Measurements from ENCODE around the gene MALAT1.

The MALAT1 gene

GRCh38 chr11:65535102-65535501 lies 36.3 kb downstream of the MALAT1 start:
- no peaks in the 10 kb centered on the region; the same call in 1 of the 2 replicates for H3K36me3 ChIP-seq (replicated peaks; ENCODE audit: insufficient read depth, low read length)
- H3K4me1 ChIP-seq (ENCODE audit: low read length) = peaks cover 4% of the 10 kb centered on the region
- no peak for DNase-seq
- H3K79me2 ChIP-seq (ENCODE audit: low read length) = 0 out of 2 replicates have a peak, but pooled peaks cover 3% of the 10 kb centered on the region
- H3K27ac ChIP-seq (ENCODE audit: low read length) = no peak overlapping the region
- no peak overlapping the region for H3K4me3 ChIP-seq (ENCODE audit: low read length)
- no peaks in the 10 kb centered on the region for H3K9me2 ChIP-seq (replicated peaks; ENCODE audit: insufficient read depth, low read length)
- H2AFZ ChIP-seq (ENCODE audit: low read length) = no peak overlapping the region
- no peaks in the 10 kb centered on the region for H3K27me3 ChIP-seq (replicated peaks; ENCODE audit: insufficient read depth, low read length)
- H3K9ac ChIP-seq (ENCODE audit: low read length) = no peak overlapping the region
- TF ChIP-seq EZH2phosphoT487 (IDR thresholded peaks at IDR 0.05; ENCODE audit: low read length) = no peak
- TF ChIP-seq EZH2 (optimal IDR thresholded peaks at IDR 0.05; ENCODE audit: low read depth, low read length) = no peak
- no peaks in the 10 kb centered on the region for H3K9me3 ChIP-seq (replicated peaks; ENCODE audit: insufficient read depth, low read length)
- peaks cover 15% of the 10 kb centered on the region for H3F3A ChIP-seq (ENCODE audit: insufficient read depth, low read length)
- H4K20me1 ChIP-seq (ENCODE audit: insufficient read depth, low read length) = no peaks in the 10 kb centered on the region
- no peak overlapping the region for H3K4me2 ChIP-seq (ENCODE audit: low read depth, low read length)

GRCh38 chr11:65536412-65537295 lies 37.8 kb downstream of the MALAT1 start:
- no peak overlapping the region for H2AFZ ChIP-seq (ENCODE audit: low read length)
- TF ChIP-seq EZH2 (optimal IDR thresholded peaks at IDR 0.05; ENCODE audit: low read depth, low read length) = no peak
- TF ChIP-seq, protein P1, sequence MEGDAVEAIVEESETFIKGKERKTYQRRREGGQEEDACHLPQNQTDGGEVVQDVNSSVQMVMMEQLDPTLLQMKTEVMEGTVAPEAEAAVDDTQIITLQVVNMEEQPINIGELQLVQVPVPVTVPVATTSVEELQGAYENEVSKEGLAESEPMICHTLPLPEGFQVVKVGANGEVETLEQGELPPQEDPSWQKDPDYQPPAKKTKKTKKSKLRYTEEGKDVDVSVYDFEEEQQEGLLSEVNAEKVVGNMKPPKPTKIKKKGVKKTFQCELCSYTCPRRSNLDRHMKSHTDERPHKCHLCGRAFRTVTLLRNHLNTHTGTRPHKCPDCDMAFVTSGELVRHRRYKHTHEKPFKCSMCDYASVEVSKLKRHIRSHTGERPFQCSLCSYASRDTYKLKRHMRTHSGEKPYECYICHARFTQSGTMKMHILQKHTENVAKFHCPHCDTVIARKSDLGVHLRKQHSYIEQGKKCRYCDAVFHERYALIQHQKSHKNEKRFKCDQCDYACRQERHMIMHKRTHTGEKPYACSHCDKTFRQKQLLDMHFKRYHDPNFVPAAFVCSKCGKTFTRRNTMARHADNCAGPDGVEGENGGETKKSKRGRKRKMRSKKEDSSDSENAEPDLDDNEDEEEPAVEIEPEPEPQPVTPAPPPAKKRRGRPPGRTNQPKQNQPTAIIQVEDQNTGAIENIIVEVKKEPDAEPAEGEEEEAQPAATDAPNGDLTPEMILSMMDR (IDR thresholded peaks at IDR 0.05; ENCODE audit: low read length) = no peak
- no peak for TF ChIP-seq EZH2phosphoT487 (IDR thresholded peaks at IDR 0.05; ENCODE audit: low read length)
- 0 out of 2 replicates have a peak, but pooled peaks cover 3% of the 10 kb centered on the region for H3K79me2 ChIP-seq (ENCODE audit: low read length)
- no peak overlapping the region for H3K9ac ChIP-seq (ENCODE audit: low read length)
- H3K9me3 ChIP-seq (replicated peaks; ENCODE audit: insufficient read depth, low read length) = no peaks in the 10 kb centered on the region
- H3K27ac ChIP-seq (ENCODE audit: low read length) = no peak overlapping the region
- H3K4me2 ChIP-seq (ENCODE audit: low read depth, low read length) = no peak overlapping the region
- DNase-seq = no peak
- peaks cover 22% of the 10 kb centered on the region for H3F3A ChIP-seq (ENCODE audit: insufficient read depth, low read length)
- H3K27me3 ChIP-seq (replicated peaks; ENCODE audit: insufficient read depth, low read length) = no peaks in the 10 kb centered on the region
- H4K20me1 ChIP-seq (ENCODE audit: insufficient read depth, low read length) = no peaks in the 10 kb centered on the region
- H3K4me1 ChIP-seq (ENCODE audit: low read length) = peaks cover 11% of the 10 kb centered on the region
- H3K4me3 ChIP-seq (ENCODE audit: low read length) = no peak overlapping the region
- no peaks in the 10 kb centered on the region; the same call in 1 of the 2 replicates for H3K36me3 ChIP-seq (replicated peaks; ENCODE audit: insufficient read depth, low read length)
- H3K9me2 ChIP-seq (replicated peaks; ENCODE audit: insufficient read depth, low read length) = no peaks in the 10 kb centered on the region

GRCh38 chr11:65537296-65537597 lies 38.4 kb downstream of the MALAT1 start:
- H2AFZ ChIP-seq (ENCODE audit: low read length) = no peak overlapping the region
- H3K4me2 ChIP-seq (ENCODE audit: low read depth, low read length) = no peak overlapping the region
- H3K9ac ChIP-seq (ENCODE audit: low read length) = no peak overlapping the region
- peaks cover 15% of the 10 kb centered on the region for H3K4me1 ChIP-seq (ENCODE audit: low read length)
- no peaks in the 10 kb centered on the region; the same call in 1 of the 2 replicates for H3K36me3 ChIP-seq (replicated peaks; ENCODE audit: insufficient read depth, low read length)
- no peak for DNase-seq
- no peak overlapping the region for H3K27ac ChIP-seq (ENCODE audit: low read length)
- H3F3A ChIP-seq (ENCODE audit: insufficient read depth, low read length) = peaks cover 27% of the 10 kb centered on the region
- no peaks in the 10 kb centered on the region for H3K9me3 ChIP-seq (replicated peaks; ENCODE audit: insufficient read depth, low read length)
- no peaks in the 10 kb centered on the region for H3K27me3 ChIP-seq (replicated peaks; ENCODE audit: insufficient read depth, low read length)
- no peaks in the 10 kb centered on the region for H4K20me1 ChIP-seq (ENCODE audit: insufficient read depth, low read length)
- no peak for TF ChIP-seq EZH2 (optimal IDR thresholded peaks at IDR 0.05; ENCODE audit: low read depth, low read length)
- no peak overlapping the region for H3K4me3 ChIP-seq (ENCODE audit: low read length)
- no peaks in the 10 kb centered on the region for H3K9me2 ChIP-seq (replicated peaks; ENCODE audit: insufficient read depth, low read length)
- H3K79me2 ChIP-seq (ENCODE audit: low read length) = 0 out of 2 replicates have a peak, but pooled peaks cover 3% of the 10 kb centered on the region

- TF ChIP-seq, protein P1 (IDR thresholded peaks at IDR 0.05; ENCODE audit: low read length) = no peak
- TF ChIP-seq EZH2 (optimal IDR thresholded peaks at IDR 0.05; ENCODE audit: low read depth, low read length) (no peak), EZH2phosphoT487 (IDR thresholded peaks at IDR 0.05; ENCODE audit: low read length) (no peak)
- Histone ChIP-seq H3K9me3 (replicated peaks; ENCODE audit: insufficient read depth, low read length) (no peaks in the 10 kb centered on the region), H3K9me2 (replicated peaks; ENCODE audit: insufficient read depth, low read length) (no peaks in the 10 kb centered on the region), H3K4me2 (ENCODE audit: low read depth, low read length) (no peak overlapping the region), H3K4me1 (ENCODE audit: low read length) (peaks cover 15% of the 10 kb centered on the region), H3F3A (ENCODE audit: insufficient read depth, low read length) (peaks cover 27% of the 10 kb centered on the region), H3K27me3 (replicated peaks; ENCODE audit: insufficient read depth, low read length) (no peaks in the 10 kb centered on the region), H3K4me3 (ENCODE audit: low read length) (no peak overlapping the region), H3K79me2 (ENCODE audit: low read length) (0 out of 2 replicates have a peak, but pooled peaks cover 3% of the 10 kb centered on the region), H4K20me1 (ENCODE audit: insufficient read depth, low read length) (no peaks in the 10 kb centered on the region), H3K36me3 (replicated peaks; ENCODE audit: insufficient read depth, low read length) (no peaks in the 10 kb centered on the region; the same call in 1 of the 2 replicates), H2AFZ (ENCODE audit: low read length) (no peak overlapping the region), H3K9ac (ENCODE audit: low read length) (no peak overlapping the region), H3K27ac (ENCODE audit: low read length) (no peak overlapping the region)
- DNase-seq = no peak
Measured at GRCh38 chr11:65537620-65538231, 38.9 kb downstream of the MALAT1 start.

Measured in MM.1S (cell line).